HG03095 (cell line): ENCODE measurements around the gene MAP6D1.
"Not testable (repeated sequence)": the region's sequence is repeated elsewhere in the genome, so short reads cannot be mapped to it uniquely, and the experiment has no call there.

Experiments used
- ATAC-seq: cut with Tn5 transposase; IDR thresholded peaks from one replicate; pipeline ENCODE4 v1.9.1; 2021; ENCODE audit warnings: moderate library complexity; ENCODE audit not compliant: unreplicated experiment

The MAP6D1 gene

GRCh38 chr3:183801601-183802000 lies 23.8 kb downstream of the MAP6D1 start:
- no peak for ATAC-seq

GRCh38 chr3:183800243-183800863 lies 25.0 kb downstream of the MAP6D1 start:
- ATAC-seq = no peak

GRCh38 chr3:183799461-183799860 lies 25.9 kb downstream of the MAP6D1 start:
- ATAC-seq = no peak

GRCh38 chr3:183797996-183798395 lies 27.4 kb downstream of the MAP6D1 start:
- no peak for ATAC-seq

DNA sequence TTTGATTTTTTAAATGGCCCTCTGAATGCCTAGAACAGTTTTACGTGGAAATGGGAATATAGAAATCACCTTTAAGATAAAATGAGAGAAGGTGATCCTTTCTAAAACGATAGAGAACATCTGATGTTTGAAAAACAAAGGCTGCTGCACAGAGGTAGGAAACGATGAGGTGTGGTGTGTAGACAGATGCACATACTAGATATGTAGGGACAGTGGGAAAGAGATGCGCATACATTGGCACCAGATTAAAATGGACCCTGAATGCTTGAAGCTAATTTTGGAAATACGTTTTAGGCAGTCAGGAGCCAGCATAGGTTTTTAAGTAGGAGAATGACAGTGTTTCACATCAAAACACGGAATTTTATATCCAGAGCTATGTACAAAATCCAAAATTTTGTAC lies 29.0 kb downstream of the MAP6D1 start:
- ATAC-seq = no peak

DNA sequence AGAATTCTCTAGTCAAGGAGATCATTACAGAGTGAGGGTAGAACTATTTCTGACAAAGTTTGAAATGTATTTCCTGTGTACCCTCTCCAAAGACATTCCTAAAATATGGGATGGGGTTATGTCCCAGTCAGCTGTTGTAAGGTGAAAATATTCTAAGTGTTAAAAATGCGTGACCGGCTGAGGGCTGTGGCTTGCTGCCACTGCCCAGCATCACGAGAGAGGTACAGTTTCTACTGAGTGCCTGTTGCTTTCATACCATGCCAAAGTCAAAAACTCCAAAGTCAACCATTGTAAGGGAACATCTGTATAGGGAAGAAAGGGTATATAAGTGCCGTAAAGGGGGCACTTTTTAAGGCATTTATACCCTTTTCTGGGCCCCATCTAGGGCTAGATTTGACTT lies 30.9 kb downstream of the MAP6D1 start:
- no peak for ATAC-seq

- no peak for ATAC-seq
Measured at GRCh38 chr3:183792976-183793375, 32.4 kb downstream of the MAP6D1 start.

DNA sequence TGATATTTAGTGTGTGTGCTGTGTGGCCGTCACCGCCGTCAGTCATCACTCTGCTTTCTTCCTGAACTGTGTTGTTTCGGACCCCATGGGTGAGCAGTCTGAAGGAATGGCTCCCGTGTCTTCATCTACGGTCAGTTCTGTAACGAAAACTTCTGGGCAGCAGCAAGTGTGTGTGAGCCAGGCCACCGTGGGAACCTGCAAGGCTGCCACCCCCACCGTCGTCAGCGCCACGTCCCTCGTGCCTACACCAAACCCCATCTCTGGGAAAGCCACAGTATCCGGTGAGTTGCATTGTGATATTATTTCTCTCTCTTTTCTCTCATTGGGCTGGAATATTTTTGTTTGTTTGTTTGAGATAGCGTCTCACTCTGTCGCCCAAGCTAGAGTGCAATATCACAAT lies 34.7 kb downstream of the MAP6D1 start:
- ATAC-seq = no peak

GRCh38 chr3:183789826-183790225 lies 35.6 kb downstream of the MAP6D1 start:
- ATAC-seq = no peak

GRCh38 chr3:183784503-183784902 lies 40.9 kb downstream of the MAP6D1 start:
- ATAC-seq = not testable (repeated sequence)

GRCh38 chr3:183782576-183783276 lies 42.7 kb downstream of the MAP6D1 start:
- no peak for ATAC-seq

DNA sequence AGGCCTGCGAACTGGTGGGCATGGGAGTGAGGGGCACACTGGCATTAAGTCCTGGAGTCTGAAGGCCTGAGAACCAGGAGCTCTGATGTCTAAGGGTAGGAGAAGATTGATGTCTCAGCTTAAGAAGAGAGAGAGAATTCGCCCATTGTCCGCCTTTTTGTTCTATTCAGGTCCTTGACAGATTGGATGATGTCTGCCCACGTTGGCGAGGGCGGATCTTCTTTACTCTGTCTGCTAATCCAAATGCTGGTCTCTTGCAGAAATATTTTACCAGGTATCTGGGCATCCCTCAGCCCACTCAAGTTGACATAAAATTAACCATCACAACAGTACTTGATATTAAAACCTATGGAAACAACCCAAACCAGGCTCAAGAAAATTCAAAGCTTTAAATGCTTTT lies 44.1 kb downstream of the MAP6D1 start:
- ATAC-seq = no peak

DNA sequence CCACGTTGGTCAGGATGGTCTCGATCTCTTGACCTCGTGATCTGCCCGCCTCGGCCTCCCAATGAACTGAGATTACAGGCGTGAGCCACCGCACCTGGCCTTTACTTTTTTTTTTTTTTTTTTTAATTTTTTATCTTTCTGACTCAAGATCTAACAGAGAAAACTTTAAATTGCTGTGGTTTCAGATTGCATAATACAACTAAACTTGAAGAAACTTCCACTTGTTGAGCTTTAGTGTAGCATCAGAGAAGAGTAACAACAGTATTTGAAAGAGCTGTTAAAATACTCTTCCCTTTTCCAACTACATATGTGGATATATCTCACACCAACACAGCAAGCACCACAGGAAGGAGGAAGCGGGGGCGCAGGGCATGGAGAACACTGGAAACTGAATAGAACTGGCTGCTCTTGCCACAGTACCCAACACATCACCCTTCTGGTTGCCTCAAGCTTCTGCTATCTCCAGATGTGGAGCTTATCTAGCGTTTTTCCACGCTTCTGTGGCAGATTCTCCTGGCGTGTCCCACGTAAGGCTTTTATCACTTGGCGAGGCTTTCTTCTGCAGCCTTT lies 45.4 kb downstream of the MAP6D1 start:
- ATAC-seq = no peak

- no peak for ATAC-seq
Measured at GRCh38 chr3:183777016-183777618, 48.3 kb downstream of the MAP6D1 start.

DNA sequence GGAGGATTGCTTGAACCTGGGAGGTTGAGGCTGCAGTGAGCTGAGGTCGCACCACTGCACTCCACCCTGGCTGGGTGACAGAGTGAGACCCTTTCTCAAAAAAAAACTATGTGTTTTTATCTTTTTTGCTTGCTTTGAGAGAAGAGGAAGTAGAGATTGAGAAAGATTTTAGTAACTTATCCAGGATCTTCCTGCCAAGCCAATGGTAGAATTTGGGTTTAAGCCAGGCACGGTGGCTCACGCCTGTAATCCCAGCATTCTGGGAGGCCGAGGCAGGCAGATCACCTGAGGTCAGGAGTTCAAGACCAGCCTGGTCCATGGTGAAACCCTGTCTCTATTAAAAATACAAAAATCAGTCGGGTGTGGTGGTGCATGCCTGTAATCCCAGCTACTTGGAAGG lies 48.9 kb downstream of the MAP6D1 start:
- ATAC-seq = not testable (repeated sequence)

- no peak for ATAC-seq
Measured at GRCh38 chr3:183775781-183776180, 49.6 kb downstream of the MAP6D1 start.

GRCh38 chr3:183774631-183775030 lies 50.7 kb downstream of the MAP6D1 start:
- ATAC-seq = no peak

- no peak for ATAC-seq
Measured at GRCh38 chr3:183769453-183769852, 55.9 kb downstream of the MAP6D1 start.

DNA sequence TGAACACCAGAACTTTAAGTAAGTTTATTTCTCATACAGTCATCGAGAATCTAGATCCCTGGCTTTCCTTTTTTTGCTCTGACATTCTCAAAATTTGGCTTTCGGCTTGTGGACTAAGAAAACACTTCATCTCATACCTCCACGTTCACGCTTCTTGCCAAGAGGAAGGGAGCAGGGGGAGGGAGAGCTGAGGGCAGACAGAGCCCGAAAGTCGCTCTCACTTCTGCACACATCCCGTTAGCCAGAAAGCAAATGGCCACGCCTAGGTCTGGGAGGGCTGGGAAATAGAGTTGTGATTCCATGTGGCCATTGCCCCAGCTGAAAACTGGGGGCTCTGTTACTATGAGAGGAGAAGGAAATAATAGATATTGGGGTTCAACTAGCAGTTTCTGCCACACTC lies 57.3 kb downstream of the MAP6D1 start:
- ATAC-seq = no peak

- ATAC-seq = peak; percentile 90
Measured at GRCh38 chr3:183766745-183767606, 58.4 kb downstream of the MAP6D1 start.

- ATAC-seq = no peak
Measured at GRCh38 chr3:183766107-183766506, 59.3 kb downstream of the MAP6D1 start.
